Prostate gland (tissue), 2 donors: Measurements from ENCODE around the gene DAGLA. TPM values are rescaled to one million over a fixed set of nuclear protein-coding genes. Genes with fewer than 3 reads are reported as not detected.

Source experiments
- DNase-seq: peaks from one replicate; pipeline ENCODE4 v3.0.0-alpha.2; 2019; ENCODE audit warnings: low spot score
- H3K27ac ChIP-seq, 2 donors: fragments of 200-600 bp; sonication (generic); 2 replicates each; pipeline ENCODE4 v1.5.1; 2017 to 2019
- H3K27me3 ChIP-seq: fragments of 200-600 bp; sonication (generic); replicated peaks from 2 replicates; pipeline ENCODE4 v1.5.1; 2019; ENCODE audit not compliant: insufficient read depth
- H3K36me3 ChIP-seq, 2 donors: fragments of 200-600 bp; sonication (generic); 1 replicate in 1 of 2; 2 replicates in 1 of 2; pipeline versions ENCODE4 v1.5.1 to v1.8.1; 2017 to 2019
- H3K4me1 ChIP-seq: fragments of 200-600 bp; sonication (generic); replicated peaks from 2 replicates; pipeline ENCODE4 v1.5.1; 2019
- H3K4me3 ChIP-seq, 2 donors: fragments of 200-600 bp; sonication (generic); 2 replicates each; pipeline ENCODE4 v1.5.1; 2017 to 2019
- H3K9me3 ChIP-seq: fragments of 200-600 bp; sonication (generic); 2 replicates; pipeline ENCODE4 v1.5.1; 2017
- CTCF ChIP-seq, 4 experiments: fragments of 200-600 bp in 2 of 4; fragments of 450-650 bp in 2 of 4; sonication (generic) in 2 of 4; IDR thresholded peaks; 1 replicate in 3 of 4; 2 replicates in 1 of 4; pipeline ENCODE4 v1.5.1; 2016 to 2019; ENCODE audit warnings: antibody characterized with exemption in 4 of 4, mild to moderate bottlenecking in 2 of 4, moderate library complexity in 2 of 4
- POLR2A ChIP-seq: fragments of 450-650 bp; IDR thresholded peaks from one replicate; pipeline ENCODE4 v1.6.1; 2016; ENCODE audit warnings: antibody characterized with exemption, mild to moderate bottlenecking
- POLR2AphosphoS5 ChIP-seq: sonication (generic); formaldehyde crosslinking; IDR thresholded peaks from one replicate; pipeline ENCODE4 v1.6.1; 2017; ENCODE audit warnings: antibody characterized with exemption
- WGBS: methylation state at CpG from one replicate; pipeline ENCODE4 v1.1.5; 2018; 5-methylcytosine and 5-hydroxymethylcytosine counted together
- intact Hi-C: fragments of 100-400 bp; cut with DNase I; formaldehyde crosslinking; loops from one replicate; pipeline ENCODE4 v1.14.2; 2022
- total RNA-seq, 2 donors: library from RNA; depleted of rRNA; stranded (reverse); fragments of >200 nt; gene quantifications; one replicate each; pipeline ENCODE4 v1.1.0, GENCODE V29; 2016

Gene DAGLA
- total RNA-seq, 2 donors from 2014 or later = 10.8 to 12.2 TPM

DNA sequence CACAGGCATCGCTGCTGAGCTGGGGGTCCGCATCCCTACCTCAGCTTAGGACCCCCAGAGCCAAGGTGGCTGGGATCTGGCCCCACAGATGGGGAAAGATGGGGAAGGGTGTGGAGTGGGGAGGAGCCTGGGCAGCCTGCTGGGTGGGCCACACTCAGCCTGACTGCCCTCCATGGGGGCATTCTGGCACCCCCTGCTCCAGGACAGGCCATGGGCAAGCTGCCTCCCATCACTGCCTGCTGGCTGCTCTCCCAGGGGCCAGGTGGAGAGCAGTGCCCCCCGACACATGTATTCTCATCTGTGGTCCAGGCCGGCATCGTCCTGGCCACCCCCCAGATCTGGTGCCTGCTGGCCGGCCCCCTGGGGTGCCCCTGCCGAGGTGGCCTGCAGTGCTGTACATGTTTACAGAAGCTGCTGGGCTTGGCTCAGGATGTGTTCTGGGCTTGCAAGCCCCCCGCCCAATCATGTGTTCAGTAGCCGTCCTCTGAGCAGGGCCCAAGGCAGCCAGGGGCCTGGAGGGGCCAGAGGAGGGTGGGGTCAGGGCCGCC, 64.5 kb downstream of the DAGLA start:
- Histone ChIP-seq H3K9me3 (no peaks in the 10 kb centered on the region), H3K27ac (no peak overlapping the region), H3K36me3 (no peaks in the 10 kb centered on the region), H3K27me3 (no peaks in the 10 kb centered on the region), H3K4me1 (no peaks in the 10 kb centered on the region), H3K4me3 (no peak overlapping the region)
- intact Hi-C loops = loop anchor here (5.0 kb wide), 1 partner anchor 363 kb away; no protein-coding TSS in a partner anchor
- no peak for TF ChIP-seq CTCF (IDR thresholded peaks at IDR 0.05)
- no peak for TF ChIP-seq POLR2A
- TF ChIP-seq POLR2AphosphoS5 = no peak
- 82% methylated on average over 10 of the region's 10 CpGs for WGBS
- DNase-seq = no peak

GRCh38 chr11:61745781-61746441, 65.7 kb downstream of the DAGLA start:
- no peaks in the 10 kb centered on the region for H3K36me3 ChIP-seq
- H3K4me1 ChIP-seq = no peaks in the 10 kb centered on the region
- 43% methylated on average over 15 of the region's 15 CpGs for WGBS
- H3K27ac ChIP-seq = no peak overlapping the region
- H3K9me3 ChIP-seq = no peaks in the 10 kb centered on the region
- no peak overlapping the region for H3K4me3 ChIP-seq
- TF ChIP-seq POLR2AphosphoS5 (no peak), POLR2A (no peak)
- DNase-seq = no peak
- H3K27me3 ChIP-seq = no peaks in the 10 kb centered on the region
- intact Hi-C loops = loop anchor here (5.0 kb wide), 1 partner anchor 361 kb away; no protein-coding TSS in a partner anchor

DNA sequence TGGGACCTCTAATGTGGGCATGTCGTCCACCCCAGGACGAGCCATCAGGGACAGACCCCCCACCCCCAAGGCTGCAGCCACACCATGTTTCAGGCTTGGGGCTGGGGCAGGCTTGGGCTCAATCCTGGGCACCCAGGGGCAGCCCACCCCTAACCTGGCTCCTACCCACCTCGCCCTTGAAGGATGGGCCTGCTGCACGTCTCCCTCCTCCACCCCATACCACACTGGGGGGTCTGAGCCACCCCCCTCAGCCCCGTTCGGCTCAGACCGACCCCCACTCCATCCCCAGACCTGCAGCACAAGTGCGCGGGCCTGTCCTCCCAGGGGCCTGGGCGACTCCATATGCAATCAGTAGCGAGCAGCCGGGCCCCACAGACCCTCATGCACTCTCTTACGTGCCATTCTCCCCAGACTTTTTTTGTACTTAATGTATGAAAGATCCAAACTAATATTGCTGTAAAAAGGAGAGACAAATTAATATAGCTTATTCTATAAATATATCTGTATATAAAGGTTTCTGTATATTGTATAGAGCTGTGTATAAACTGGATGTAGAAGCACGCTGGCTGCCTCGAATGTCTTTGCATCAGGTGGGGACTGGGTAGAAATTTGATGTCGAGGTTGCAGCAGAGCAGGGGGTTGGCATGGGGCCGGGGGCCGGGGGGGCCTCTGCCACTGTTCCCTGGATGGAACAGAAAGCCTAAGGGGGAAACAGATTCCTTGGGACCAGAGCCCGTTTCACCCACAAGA, 66.4 kb downstream of the DAGLA start:
- WGBS = 78% methylated on average over 19 of the region's 19 CpGs
- Histone ChIP-seq H3K36me3 (no peaks in the 10 kb centered on the region), H3K4me1 (no peaks in the 10 kb centered on the region), H3K27me3 (no peaks in the 10 kb centered on the region), H3K9me3 (no peaks in the 10 kb centered on the region), H3K4me3 (no peak overlapping the region), H3K27ac (no peak overlapping the region)
- TF ChIP-seq CTCF (IDR thresholded peaks at IDR 0.05) = no peak
- no peak for TF ChIP-seq POLR2A
- TF ChIP-seq POLR2AphosphoS5 = no peak
- no peak for DNase-seq
- intact Hi-C loops = loop anchor here (5.0 kb wide), 1 partner anchor 361 kb away; no protein-coding TSS in a partner anchor

DNA sequence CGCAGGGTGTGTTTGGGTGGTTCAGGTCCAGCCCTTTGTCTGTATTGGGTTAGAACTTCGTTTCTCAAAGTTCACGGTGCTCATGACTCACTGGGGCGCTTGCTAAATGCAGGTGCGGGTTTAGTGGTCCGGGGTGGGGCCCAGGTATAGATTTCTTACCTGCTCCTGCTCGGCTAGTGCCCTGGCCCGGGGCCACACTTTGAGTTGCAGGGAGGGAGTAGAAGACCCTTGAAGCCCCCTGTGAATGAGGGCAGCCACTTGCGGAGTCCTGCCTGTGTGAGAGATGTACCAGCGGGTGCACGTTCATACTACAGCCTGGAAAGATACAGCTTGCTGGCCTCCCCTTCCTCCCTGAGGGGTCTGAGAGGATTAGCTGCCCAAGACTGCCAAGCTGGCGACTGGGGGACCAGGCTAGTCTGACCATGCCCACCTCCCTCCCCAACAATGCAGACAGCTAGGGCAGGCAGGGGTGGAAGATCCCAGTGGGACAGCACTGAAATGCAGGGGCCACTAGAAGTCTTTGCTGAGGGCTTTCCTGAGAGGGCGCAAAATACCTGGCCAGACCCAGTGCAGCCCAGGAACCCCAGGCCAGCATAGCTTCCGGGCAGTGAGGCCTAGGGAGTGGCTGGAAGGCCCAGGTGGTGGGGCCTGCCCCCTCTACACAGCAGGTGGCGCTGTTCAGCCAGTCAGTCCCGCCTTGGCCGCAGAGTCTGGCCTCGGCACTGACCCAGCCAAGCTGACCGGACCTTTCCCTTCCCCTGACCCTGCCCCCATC, 67.2 kb downstream of the DAGLA start:
- peak; percentile 52 to 86 (median 74) for TF ChIP-seq CTCF (IDR thresholded peaks at IDR 0.05)
- TF ChIP-seq POLR2A = no peak
- WGBS = 58% methylated on average over 19 of the region's 19 CpGs
- H3K27ac ChIP-seq = no peak overlapping the region

DNA sequence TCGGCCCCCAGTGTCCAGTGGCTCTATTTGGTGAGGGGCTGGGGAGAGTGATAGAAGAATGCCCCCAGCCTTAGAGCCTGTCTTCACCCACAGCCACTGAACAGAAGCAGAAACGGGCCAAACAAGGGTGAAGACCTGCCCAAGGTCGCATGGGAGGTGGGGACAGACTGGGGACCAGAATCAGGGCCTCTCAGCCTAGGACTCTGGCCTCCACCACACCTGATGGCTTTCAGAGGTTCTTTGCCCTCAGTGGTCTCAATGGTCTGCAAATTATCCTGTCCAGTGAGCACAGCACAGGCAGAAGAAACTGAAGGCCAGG, 67.7 kb downstream of the DAGLA start:
- WGBS = 38% methylated on average over 3 of the region's 3 CpGs
- Histone ChIP-seq H3K27me3 (no peaks in the 10 kb centered on the region), H3K27ac (no peak overlapping the region), H3K4me3 (no peak overlapping the region), H3K4me1 (no peaks in the 10 kb centered on the region), H3K36me3 (no peaks in the 10 kb centered on the region), H3K9me3 (no peaks in the 10 kb centered on the region)
- TF ChIP-seq POLR2AphosphoS5 (no peak), CTCF (IDR thresholded peaks at IDR 0.05) (no peak), POLR2A (no peak)
- intact Hi-C loops = loop anchor here (5.0 kb wide), 1 partner anchor 359 kb away; no protein-coding TSS in a partner anchor
- no peak for DNase-seq

More for the DNA sequence above, 67.2 kb downstream of the DAGLA start:
- intact Hi-C loops = loop anchor here (5.0 kb wide), 1 partner anchor 360 kb away; no protein-coding TSS in a partner anchor
- no peak overlapping the region for H3K4me3 ChIP-seq
- H3K27me3 ChIP-seq = no peaks in the 10 kb centered on the region
- H3K4me1 ChIP-seq = no peaks in the 10 kb centered on the region
- H3K36me3 ChIP-seq = no peaks in the 10 kb centered on the region
- peak; percentile 64 for DNase-seq
- H3K9me3 ChIP-seq = no peaks in the 10 kb centered on the region
